ENCODE measurements around the gene ESYT1.
A peak's percentile ranks its signal among the peaks of the same experiment; 100 is the strongest.

The ESYT1 gene

DNA sequence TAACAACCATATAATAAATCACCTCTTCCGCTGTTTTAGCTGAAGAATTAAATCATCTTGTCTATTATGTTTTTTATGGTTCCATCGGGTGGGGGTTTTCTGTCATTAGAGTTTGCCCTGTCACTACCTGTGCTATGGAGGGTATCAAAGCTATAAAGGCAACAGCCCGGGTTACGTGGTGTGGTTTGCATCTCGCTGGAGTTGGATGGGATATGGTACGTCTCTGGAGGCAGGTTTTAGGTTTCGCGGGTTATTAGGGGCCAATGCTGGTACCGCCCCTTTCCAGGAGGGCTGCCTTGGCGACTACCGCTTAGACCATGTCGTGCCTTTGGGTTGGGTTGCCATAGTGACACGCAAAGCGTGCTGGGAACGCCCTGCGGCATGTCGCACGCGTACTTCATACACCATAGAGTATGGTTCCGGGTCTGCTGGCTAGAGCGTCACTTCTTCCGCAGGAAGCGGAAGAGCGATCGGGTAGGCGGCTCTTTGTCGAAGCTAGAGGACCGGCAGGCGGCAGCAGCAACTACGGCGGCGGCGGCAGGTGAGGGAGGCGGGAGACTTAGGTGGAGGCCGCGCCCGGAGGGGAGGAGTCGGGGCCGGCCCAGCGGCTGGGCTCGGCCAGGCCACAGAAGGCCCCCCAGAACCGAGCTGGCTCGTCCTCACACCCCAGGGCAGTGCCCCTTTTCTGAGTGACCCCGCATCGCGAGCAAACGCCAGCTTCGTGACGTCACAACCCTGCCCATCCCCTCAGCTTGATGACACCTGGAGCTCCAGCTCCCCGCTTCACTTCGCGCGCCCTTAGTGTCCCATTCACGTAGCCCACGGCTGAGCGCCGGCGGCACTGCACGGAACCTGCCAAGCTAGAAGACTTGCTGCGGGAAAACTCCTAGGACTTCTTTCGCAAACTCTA lies 10.0 kb upstream of the ESYT1 start, which contains the start of gene ZC3H10:
TSS of gene ZC3H10 (plus strand) at position 489 of the 910 bp plus-strand sequence. CDS start 2,297 bp downstream, outside the sequence.
- no peaks in the 10 kb centered on the region for H3K27me3 ChIP-seq (ENCODE audit: insufficient read depth, low read length)
- H3K4me1 ChIP-seq (ENCODE audit: control insufficient read depth, insufficient read depth, low read length, unreplicated experiment), result peaks cover 21% of the 10 kb centered on the region
- H3K4me3 ChIP-seq (ENCODE audit: low read depth, low read length), result peak within 1 kb of the TSS; percentile 93
- no peak within 1 kb of the TSS for H2AFZ ChIP-seq (ENCODE audit: low read length, unreplicated experiment)
- peak within 1 kb of the TSS; percentile 94 for H3K27ac ChIP-seq (ENCODE audit: low read depth, low read length)
- peaks cover 14% of the 10 kb centered on the region for H3K79me2 ChIP-seq (ENCODE audit: control insufficient read depth, insufficient read depth, low read length, unreplicated experiment)
- peaks cover 11% of the 10 kb centered on the region; the same call in 1 of the 2 replicates for H3K36me3 ChIP-seq (ENCODE audit: insufficient read depth, low read length)

DNA sequence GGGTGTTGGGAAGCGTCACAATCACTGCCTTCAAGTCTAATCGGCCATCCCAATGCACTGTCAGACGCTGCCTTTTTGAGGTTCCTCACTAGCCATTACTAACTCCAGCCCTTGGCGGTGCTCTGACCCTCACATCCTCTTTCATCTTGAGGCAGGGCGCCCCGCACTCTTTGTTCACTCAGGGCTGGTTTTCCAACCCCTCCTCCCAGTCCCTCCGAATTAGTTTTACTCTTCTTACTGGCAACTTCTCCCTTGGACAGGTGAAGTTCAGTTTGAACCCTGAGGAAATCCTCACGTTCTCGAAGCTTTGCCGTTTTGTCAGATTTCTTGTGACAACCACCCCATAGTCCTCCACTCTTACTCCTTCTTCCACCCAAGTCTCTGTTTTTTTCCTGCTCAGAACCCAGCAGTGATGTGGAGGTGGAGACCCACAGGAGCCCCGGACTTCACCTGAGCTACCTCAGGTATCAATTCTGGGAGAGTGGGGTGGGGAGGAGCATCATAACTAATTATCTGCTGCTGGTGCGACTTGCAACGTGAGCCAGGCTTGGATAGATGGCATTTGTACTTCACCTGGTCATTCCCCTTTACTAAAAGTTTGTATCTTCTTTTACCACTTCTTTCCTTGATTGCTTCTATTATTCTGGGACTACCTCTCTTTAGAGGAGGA lies 9.2 kb upstream of the ESYT1 start:
- Histone ChIP-seq H2AFZ (ENCODE audit: low read length, unreplicated experiment) (no peak overlapping the region), H3K4me1 (ENCODE audit: control insufficient read depth, insufficient read depth, low read length, unreplicated experiment) (peaks cover 21% of the 10 kb centered on the region), H3K27me3 (ENCODE audit: insufficient read depth, low read length) (no peaks in the 10 kb centered on the region), H3K36me3 (ENCODE audit: insufficient read depth, low read length) (peaks cover 5% of the 10 kb centered on the region; the same call in 1 of the 2 replicates), H3K4me3 (ENCODE audit: low read depth, low read length) (peak overlapping the region; percentile 93), H3K27ac (ENCODE audit: low read depth, low read length) (peak overlapping the region; percentile 72), H3K79me2 (ENCODE audit: control insufficient read depth, insufficient read depth, low read length, unreplicated experiment) (peaks cover 14% of the 10 kb centered on the region)

DNA sequence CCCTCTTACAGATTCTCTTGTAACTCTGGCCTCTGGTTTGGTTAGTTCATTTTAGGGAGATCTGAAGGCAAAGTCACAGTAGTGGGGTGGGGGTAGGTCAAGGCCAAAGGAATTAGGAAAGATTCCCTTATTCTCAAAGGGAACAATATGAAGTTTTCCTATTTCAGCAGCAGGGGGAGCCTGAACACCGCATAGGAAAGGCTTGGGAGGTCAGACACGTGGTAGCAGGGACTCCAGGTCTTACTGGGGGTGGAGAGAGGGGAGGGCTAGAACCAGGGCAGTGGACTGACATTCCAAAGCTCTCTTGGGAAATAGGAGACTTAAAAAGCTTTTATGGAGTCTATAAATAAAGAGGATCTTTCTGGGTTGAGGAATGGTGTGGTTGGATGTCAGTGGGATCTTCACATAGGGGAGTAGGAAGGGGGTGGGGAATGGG lies 8.7 kb upstream of the ESYT1 start:
- Histone ChIP-seq H3K27ac (ENCODE audit: low read depth, low read length) (peak overlapping the region; percentile 72; the same call in 1 of the 2 replicates), H3K27me3 (ENCODE audit: insufficient read depth, low read length) (no peaks in the 10 kb centered on the region), H3K4me1 (ENCODE audit: control insufficient read depth, insufficient read depth, low read length, unreplicated experiment) (peaks cover 21% of the 10 kb centered on the region), H3K4me3 (ENCODE audit: low read depth, low read length) (peak overlapping the region; percentile 93), H3K79me2 (ENCODE audit: control insufficient read depth, insufficient read depth, low read length, unreplicated experiment) (peaks cover 14% of the 10 kb centered on the region), H2AFZ (ENCODE audit: low read length, unreplicated experiment) (no peak overlapping the region), H3K36me3 (ENCODE audit: insufficient read depth, low read length) (peaks cover 5% of the 10 kb centered on the region; the same call in 1 of the 2 replicates)

DNA sequence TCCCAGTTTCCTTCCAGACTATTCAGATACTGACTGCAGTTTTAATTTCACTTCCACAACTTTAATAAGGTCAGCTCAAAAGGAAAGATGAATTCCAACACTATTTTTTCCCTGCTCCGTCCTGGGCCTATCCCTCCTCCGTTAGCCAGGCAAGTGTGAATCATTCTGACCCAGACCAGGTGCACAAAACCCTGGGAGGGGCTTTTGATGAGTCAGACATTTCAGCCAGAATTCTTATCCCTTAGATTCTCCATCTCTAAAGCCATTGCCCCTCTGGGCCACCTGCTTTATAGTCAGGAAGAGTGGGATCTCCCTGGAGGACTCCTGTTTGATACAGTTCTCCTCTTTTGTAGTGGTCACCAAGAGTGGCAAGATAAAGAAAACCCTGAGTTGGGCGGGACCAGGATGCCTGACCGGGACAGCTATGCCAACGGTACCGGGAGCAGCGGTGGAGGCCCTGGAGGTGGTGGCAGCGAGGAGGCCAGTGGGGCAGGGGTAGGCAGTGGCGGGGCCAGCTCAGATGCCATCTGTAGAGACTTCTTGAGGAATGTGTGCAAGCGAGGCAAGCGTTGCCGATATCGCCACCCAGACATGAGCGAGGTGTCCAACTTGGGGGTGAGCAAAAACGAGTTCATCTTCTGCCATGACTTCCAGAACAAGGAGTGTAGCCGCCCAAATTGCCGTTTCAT lies 7.8 kb upstream of the ESYT1 start:
- H3K27ac ChIP-seq (ENCODE audit: low read depth, low read length), result no peak overlapping the region
- H3K4me1 ChIP-seq (ENCODE audit: control insufficient read depth, insufficient read depth, low read length, unreplicated experiment), result peaks cover 17% of the 10 kb centered on the region
- H3K36me3 ChIP-seq (ENCODE audit: insufficient read depth, low read length), result peaks cover 5% of the 10 kb centered on the region; the same call in 1 of the 2 replicates
- no peaks in the 10 kb centered on the region for H3K27me3 ChIP-seq (ENCODE audit: insufficient read depth, low read length)
- H2AFZ ChIP-seq (ENCODE audit: low read length, unreplicated experiment), result no peak overlapping the region
- 0 out of 2 replicates have a peak overlapping the region, but pooled peaks have one; percentile 2 for H3K4me3 ChIP-seq (ENCODE audit: low read depth, low read length)
- peaks cover 14% of the 10 kb centered on the region for H3K79me2 ChIP-seq (ENCODE audit: control insufficient read depth, insufficient read depth, low read length, unreplicated experiment)

DNA sequence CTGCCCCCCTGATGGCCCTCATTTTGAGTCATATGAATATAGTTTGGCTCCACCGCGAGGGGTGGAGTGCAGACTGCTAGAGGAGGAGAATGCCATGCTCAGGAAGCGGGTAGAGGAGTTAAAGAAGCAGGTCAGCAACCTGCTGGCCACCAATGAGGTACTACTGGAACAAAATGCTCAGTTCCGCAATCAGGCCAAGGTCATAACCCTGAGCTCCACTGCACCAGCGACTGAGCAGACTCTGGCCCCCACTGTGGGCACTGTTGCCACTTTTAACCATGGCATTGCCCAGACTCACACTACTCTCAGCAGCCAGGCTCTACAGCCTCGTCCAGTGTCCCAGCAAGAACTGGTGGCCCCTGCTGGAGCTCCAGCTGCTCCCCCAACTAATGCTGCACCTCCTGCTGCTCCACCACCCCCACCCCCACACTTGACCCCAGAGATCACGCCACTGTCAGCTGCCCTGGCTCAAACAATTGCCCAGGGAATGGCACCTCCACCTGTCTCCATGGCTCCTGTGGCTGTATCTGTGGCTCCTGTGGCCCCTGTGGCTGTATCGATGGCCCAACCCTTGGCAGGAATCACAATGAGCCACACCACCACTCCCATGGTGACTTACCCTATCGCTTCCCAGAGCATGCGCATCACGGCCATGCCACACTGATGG lies 6.7 kb upstream of the ESYT1 start:
- peaks cover 20% of the 10 kb centered on the region for H3K4me1 ChIP-seq (ENCODE audit: control insufficient read depth, insufficient read depth, low read length, unreplicated experiment)
- H3K79me2 ChIP-seq (ENCODE audit: control insufficient read depth, insufficient read depth, low read length, unreplicated experiment), result peaks cover 14% of the 10 kb centered on the region
- H3K27me3 ChIP-seq (ENCODE audit: insufficient read depth, low read length), result no peaks in the 10 kb centered on the region
- H3K4me3 ChIP-seq (ENCODE audit: low read depth, low read length), result no peak overlapping the region
- H3K27ac ChIP-seq (ENCODE audit: low read depth, low read length), result no peak overlapping the region
- peaks cover 5% of the 10 kb centered on the region; the same call in 1 of the 2 replicates for H3K36me3 ChIP-seq (ENCODE audit: insufficient read depth, low read length)
- no peak overlapping the region for H2AFZ ChIP-seq (ENCODE audit: low read length, unreplicated experiment)

DNA sequence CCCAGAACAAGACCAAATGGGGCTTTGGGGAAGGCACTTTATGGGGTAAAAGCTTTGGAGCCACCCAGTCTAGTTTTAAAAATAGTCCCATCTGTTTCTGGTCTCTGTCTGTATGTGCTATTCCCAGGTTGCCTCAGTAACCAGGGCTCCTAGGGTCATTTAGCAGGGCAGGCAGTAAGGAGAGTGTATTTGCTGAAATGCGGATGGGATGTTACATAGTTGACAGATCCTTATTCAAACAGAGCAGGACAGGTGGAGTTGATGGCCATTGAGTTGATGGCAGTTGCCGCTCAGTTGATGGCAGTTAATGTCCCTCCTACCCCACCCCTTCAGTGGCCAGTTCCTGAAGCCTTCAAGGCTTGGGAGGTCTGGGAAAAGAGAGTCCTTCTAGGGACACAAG lies 5.4 kb upstream of the ESYT1 start:
- Histone ChIP-seq H3K4me3 (ENCODE audit: low read depth, low read length) (no peak overlapping the region), H2AFZ (ENCODE audit: low read length, unreplicated experiment) (no peak overlapping the region), H3K27me3 (ENCODE audit: insufficient read depth, low read length) (no peaks in the 10 kb centered on the region), H3K4me1 (ENCODE audit: control insufficient read depth, insufficient read depth, low read length, unreplicated experiment) (peaks cover 31% of the 10 kb centered on the region), H3K27ac (ENCODE audit: low read depth, low read length) (no peak overlapping the region), H3K36me3 (ENCODE audit: insufficient read depth, low read length) (no peaks in the 10 kb centered on the region), H3K79me2 (ENCODE audit: control insufficient read depth, insufficient read depth, low read length, unreplicated experiment) (peaks cover 5% of the 10 kb centered on the region)

DNA sequence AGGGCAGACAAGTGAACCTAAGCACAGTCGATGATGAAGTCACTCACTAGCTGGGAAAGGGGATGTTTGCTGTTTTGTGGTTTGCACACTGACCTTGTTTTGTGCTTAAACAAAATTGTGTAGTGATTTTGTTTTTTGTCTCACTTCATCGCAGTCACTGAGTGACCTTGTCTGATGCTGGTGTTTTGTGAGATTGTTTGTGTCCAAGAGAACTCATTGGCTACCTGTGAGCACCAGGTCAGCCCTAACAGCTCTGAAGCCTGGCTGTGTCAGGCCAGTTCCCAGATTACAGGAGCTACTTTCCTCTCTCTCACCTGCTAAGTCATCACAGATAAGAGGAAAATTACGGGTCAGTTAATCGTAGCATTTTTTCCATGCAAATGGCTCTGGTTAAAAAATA lies 3.9 kb upstream of the ESYT1 start:
- no peak overlapping the region for H2AFZ ChIP-seq (ENCODE audit: low read length, unreplicated experiment)
- no peaks in the 10 kb centered on the region for H3K36me3 ChIP-seq (ENCODE audit: insufficient read depth, low read length)
- no peak overlapping the region for H3K4me3 ChIP-seq (ENCODE audit: low read depth, low read length)
- peaks cover 7% of the 10 kb centered on the region for H3K79me2 ChIP-seq (ENCODE audit: control insufficient read depth, insufficient read depth, low read length, unreplicated experiment)
- no peak overlapping the region for H3K27ac ChIP-seq (ENCODE audit: low read depth, low read length)
- H3K27me3 ChIP-seq (ENCODE audit: insufficient read depth, low read length), result no peaks in the 10 kb centered on the region
- peaks cover 27% of the 10 kb centered on the region for H3K4me1 ChIP-seq (ENCODE audit: control insufficient read depth, insufficient read depth, low read length, unreplicated experiment)

DNA sequence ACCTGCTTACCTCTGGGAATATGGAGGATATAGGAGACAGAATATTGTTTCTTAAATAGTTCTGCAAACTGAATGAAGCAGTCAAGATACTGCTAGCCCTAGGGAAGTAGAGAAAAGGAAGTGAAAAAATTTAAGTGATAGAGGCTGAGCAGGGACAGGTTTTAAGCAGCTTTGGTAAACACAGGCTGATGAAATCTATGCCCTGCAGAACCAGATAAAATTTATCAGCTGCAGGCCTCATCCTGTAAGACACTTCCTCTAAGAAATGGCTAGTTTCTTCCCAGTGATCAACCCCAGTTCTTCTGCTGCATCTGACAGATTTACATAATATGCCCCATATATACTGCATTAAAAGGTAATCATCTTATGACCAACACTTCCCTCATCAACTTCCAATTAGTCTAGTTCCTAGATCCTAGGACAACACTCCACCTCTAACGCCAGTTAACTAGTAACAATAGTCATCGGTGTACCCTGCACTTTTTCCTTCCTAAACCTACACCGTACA lies 1.3 kb upstream of the ESYT1 start:
- Histone ChIP-seq H3K79me2 (ENCODE audit: control insufficient read depth, insufficient read depth, low read length, unreplicated experiment) (peaks cover 6% of the 10 kb centered on the region), H3K4me3 (ENCODE audit: low read depth, low read length) (peak overlapping the region; percentile 86), H2AFZ (ENCODE audit: low read length, unreplicated experiment) (no peak overlapping the region), H3K4me1 (ENCODE audit: control insufficient read depth, insufficient read depth, low read length, unreplicated experiment) (peaks cover 16% of the 10 kb centered on the region), H3K27me3 (ENCODE audit: insufficient read depth, low read length) (no peaks in the 10 kb centered on the region), H3K27ac (ENCODE audit: low read depth, low read length) (peak overlapping the region; percentile 43), H3K36me3 (ENCODE audit: insufficient read depth, low read length) (peaks cover 10% of the 10 kb centered on the region; the same call in 1 of the 2 replicates)

DNA sequence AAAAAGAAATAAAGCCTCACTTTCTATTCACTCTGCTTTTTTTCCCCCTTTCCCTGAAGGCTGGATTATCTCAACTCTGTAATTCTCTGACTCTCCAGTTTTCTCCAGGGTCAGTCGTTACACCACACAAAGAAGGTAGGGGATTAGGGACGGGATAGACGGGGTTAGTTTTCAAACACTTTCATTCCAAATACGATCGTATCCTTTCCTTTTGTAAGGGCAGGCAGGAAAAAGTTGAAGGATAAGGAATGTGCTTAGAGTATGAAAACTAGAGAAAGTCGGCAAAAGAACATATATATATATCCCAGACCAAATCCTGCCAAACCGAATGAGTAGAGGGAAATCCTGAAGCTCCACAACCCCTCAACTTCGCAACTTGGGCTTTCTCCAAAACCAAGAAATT lies 581 bp upstream of the ESYT1 start:
- peak overlapping the region; percentile 43 for H3K27ac ChIP-seq (ENCODE audit: low read depth, low read length)
- H2AFZ ChIP-seq (ENCODE audit: low read length, unreplicated experiment), result peak overlapping the region; percentile 19
- peak overlapping the region; percentile 86 for H3K4me3 ChIP-seq (ENCODE audit: low read depth, low read length)
- H3K4me1 ChIP-seq (ENCODE audit: control insufficient read depth, insufficient read depth, low read length, unreplicated experiment), result peaks cover 16% of the 10 kb centered on the region
- H3K36me3 ChIP-seq (ENCODE audit: insufficient read depth, low read length), result peaks cover 14% of the 10 kb centered on the region; the same call in 1 of the 2 replicates
- no peaks in the 10 kb centered on the region for H3K27me3 ChIP-seq (ENCODE audit: insufficient read depth, low read length)
- H3K79me2 ChIP-seq (ENCODE audit: control insufficient read depth, insufficient read depth, low read length, unreplicated experiment), result peaks cover 6% of the 10 kb centered on the region

Measured in ACC112 (cell line).